Trophoblast cell (in vitro differentiated cells and primary cell): ENCODE measurements around the gene ETHE1.

ENCODE experiments used
- DNase-seq, 2 donors: peaks; one replicate each; pipeline ENCODE4 v3.0.0-alpha.2; 2016
- H2AFZ ChIP-seq: 2 replicates; pipeline ENCODE4 v1.6.1; 2013; ENCODE audit warnings: low read length, moderate library complexity, mild to moderate bottlenecking; ENCODE audit not compliant: insufficient read depth, poor library complexity
- H2AK5ac ChIP-seq: 2 replicates; pipeline ENCODE4 v1.6.1; 2013; ENCODE audit warnings: mild to moderate bottlenecking, low read length
- H2BK120ac ChIP-seq: 2 replicates; pipeline ENCODE4 v1.6.1; 2013; ENCODE audit warnings: low read length, mild to moderate bottlenecking, moderate library complexity; ENCODE audit not compliant: insufficient read depth, poor library complexity
- H2BK12ac ChIP-seq: 2 replicates; pipeline ENCODE4 v1.6.1; 2013; ENCODE audit warnings: mild to moderate bottlenecking, low read length, moderate library complexity
- H2BK5ac ChIP-seq: 2 replicates; pipeline ENCODE4 v1.6.1; 2013; ENCODE audit warnings: low read length, low read depth, moderate library complexity, mild to moderate bottlenecking; ENCODE audit not compliant: poor library complexity
- H3K14ac ChIP-seq: 2 replicates; pipeline ENCODE4 v1.6.1; 2013; ENCODE audit warnings: mild to moderate bottlenecking, low read length
- H3K18ac ChIP-seq: 2 replicates; pipeline ENCODE4 v1.6.1; 2013; ENCODE audit warnings: mild to moderate bottlenecking, low read length
- H3K23ac ChIP-seq: 2 replicates; pipeline ENCODE4 v1.6.1; 2013; ENCODE audit warnings: low read length
- H3K27ac ChIP-seq: 2 replicates; pipeline ENCODE4 v1.5.1; 2013; ENCODE audit warnings: low read depth, mild to moderate bottlenecking, inconsistent platforms, low read length, moderate library complexity
- H3K27me3 ChIP-seq: 2 replicates; pipeline ENCODE4 v1.6.1; 2013; ENCODE audit warnings: inconsistent platforms, mild to moderate bottlenecking, low read length, moderate library complexity; ENCODE audit not compliant: insufficient read depth
- H3K36me3 ChIP-seq, 2 experiments: 1 replicate in 1 of 2; 2 replicates in 1 of 2; pipeline ENCODE4 v1.6.1; 2013; ENCODE audit warnings: low read length in 2 of 2, mild to moderate bottlenecking in 2 of 2, moderate library complexity in 1 of 2; ENCODE audit not compliant: insufficient read depth in 2 of 2, control insufficient read depth in 1 of 2
- H3K4ac ChIP-seq: 2 replicates; pipeline ENCODE4 v1.6.1; 2013; ENCODE audit warnings: low read depth, mild to moderate bottlenecking, low read length, moderate library complexity
- H3K4me1 ChIP-seq, 2 experiments: 1 replicate in 1 of 2; 2 replicates in 1 of 2; pipeline ENCODE4 v1.6.1; 2013; ENCODE audit warnings: low read length in 2 of 2, mild to moderate bottlenecking in 2 of 2, moderate library complexity in 1 of 2; ENCODE audit not compliant: insufficient read depth in 2 of 2, control insufficient read depth in 1 of 2
- H3K4me2 ChIP-seq: 2 replicates; pipeline ENCODE4 v1.6.1; 2013; ENCODE audit warnings: inconsistent platforms, mild to moderate bottlenecking, low read length, moderate library complexity
- H3K4me3 ChIP-seq: 2 replicates; pipeline ENCODE4 v1.5.1; 2013; ENCODE audit warnings: mild to moderate bottlenecking, low read depth, low read length, inconsistent platforms
- H3K79me1 ChIP-seq: one replicate; pipeline ENCODE4 v1.6.1; 2013; ENCODE audit warnings: low read length
- H3K79me2 ChIP-seq: 2 replicates; pipeline ENCODE4 v1.6.1; 2013; ENCODE audit warnings: low read length, mild to moderate bottlenecking; ENCODE audit not compliant: control insufficient read depth, insufficient read depth, poor library complexity
- H3K9ac ChIP-seq: 2 replicates; pipeline ENCODE4 v1.6.1; 2013; ENCODE audit warnings: mild to moderate bottlenecking, low read length
- H3K9me3 ChIP-seq: 2 replicates; pipeline ENCODE4 v1.6.1; 2013; ENCODE audit warnings: low read depth, mild to moderate bottlenecking, control low read depth, inconsistent platforms, low read length; ENCODE audit not compliant: insufficient read depth
- H4K12ac ChIP-seq: 2 replicates; pipeline ENCODE4 v1.6.1; 2013; ENCODE audit warnings: low read depth, mild to moderate bottlenecking, low read length, moderate library complexity
- H4K8ac ChIP-seq: 2 replicates; pipeline ENCODE4 v1.6.1; 2013; ENCODE audit warnings: low read depth, mild to moderate bottlenecking, low read length, moderate library complexity
- H4K91ac ChIP-seq: one replicate; pipeline ENCODE4 v1.6.1; 2013; ENCODE audit warnings: low read depth, mild to moderate bottlenecking, low read length, moderate library complexity
- WGBS: extraction: QIAGEN DNeasy Blood & Tissue Kit; methylation state at CpG from one replicate; pipeline ENCODE4 v1.1.7; 2013; ENCODE audit warnings: missing lambda C conversion rate; ENCODE audit not compliant: insufficient read length, insufficient coverage; ENCODE audit errors: extremely low coverage; 5-methylcytosine and 5-hydroxymethylcytosine counted together

Gene ETHE1

DNA sequence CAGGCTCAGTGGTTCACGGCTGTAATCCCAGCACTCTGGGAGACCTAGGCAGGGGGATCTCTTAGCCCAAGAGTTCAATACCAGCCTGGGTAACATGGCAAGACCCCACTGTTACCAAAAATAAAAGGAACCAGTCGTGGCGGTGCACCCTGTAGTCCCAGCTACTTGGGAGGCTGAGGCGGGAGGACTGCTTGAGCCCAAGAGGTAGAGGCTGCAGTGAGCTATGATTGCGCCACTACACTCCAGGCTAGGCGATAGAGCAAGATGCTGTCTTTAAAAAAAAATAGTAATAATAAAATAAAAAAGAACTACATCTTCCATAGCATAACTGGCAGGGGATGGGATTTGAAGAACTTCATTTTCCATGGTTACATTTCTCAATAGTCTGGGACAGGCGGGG lies 64.6 kb downstream of the ETHE1 start:
- Histone ChIP-seq H3K9me3 (peaks cover 2% of the 10 kb centered on the region), H3K14ac (no peak overlapping the region), H2BK120ac (no peak overlapping the region), H2AFZ (no peak overlapping the region), H3K4ac (no peak overlapping the region), H3K23ac (no peak overlapping the region), H3K18ac (no peak overlapping the region), H3K9ac (no peak overlapping the region), H3K79me2 (peaks cover 2% of the 10 kb centered on the region), H3K4me3 (no peak overlapping the region), H4K8ac (no peak overlapping the region), H3K36me3 (no peaks in the 10 kb centered on the region), H3K4me1 (peaks cover 7 to 23% of the 10 kb centered on the region in 2 experiments), H4K91ac (no peak overlapping the region), H2BK5ac (no peak overlapping the region), H4K12ac (no peak overlapping the region), H3K4me2 (no peak overlapping the region), H3K79me1 (peaks cover 9% of the 10 kb centered on the region), H3K27ac (no peak overlapping the region), H2BK12ac (no peak overlapping the region), H2AK5ac (no peak overlapping the region), H3K27me3 (no peaks in the 10 kb centered on the region)
- no CpG with 5 or more reads among the region's 7 CpGs for WGBS
- no peak for DNase-seq

DNA sequence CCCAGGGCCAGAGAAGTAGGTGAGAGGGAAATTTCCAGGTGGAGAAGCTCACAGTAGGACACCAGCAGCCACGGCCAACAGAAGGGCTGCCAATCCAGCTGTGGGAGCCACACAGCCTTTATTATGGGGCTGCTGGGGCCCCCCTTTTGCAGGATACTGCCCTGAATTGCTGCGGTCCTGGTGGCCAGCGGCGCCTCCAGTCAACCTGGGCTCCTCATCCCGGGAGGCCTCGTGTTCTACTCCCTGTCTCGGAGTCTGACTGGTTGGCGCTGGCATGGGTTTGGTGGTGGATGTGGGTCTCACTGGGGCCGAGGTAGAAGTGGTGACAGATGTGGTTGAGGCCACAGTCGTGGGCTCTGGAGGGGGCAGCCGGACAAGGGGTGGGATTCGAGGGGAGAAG lies 65.7 kb downstream of the ETHE1 start:
- H4K12ac ChIP-seq = no peak overlapping the region
- H3K36me3 ChIP-seq = no peaks in the 10 kb centered on the region
- H3K18ac ChIP-seq = no peak overlapping the region
- no peak overlapping the region for H4K91ac ChIP-seq
- H3K79me1 ChIP-seq = peaks cover 9% of the 10 kb centered on the region
- H2BK12ac ChIP-seq = no peak overlapping the region
- H3K9ac ChIP-seq = no peak overlapping the region
- no peak overlapping the region for H4K8ac ChIP-seq
- no peak overlapping the region for H3K4me2 ChIP-seq
- H3K4ac ChIP-seq = no peak overlapping the region
- DNase-seq = no peak
- peaks cover 2% of the 10 kb centered on the region for H3K79me2 ChIP-seq
- WGBS = no CpG with 5 or more reads among the region's 12 CpGs
- H2AFZ ChIP-seq = no peak overlapping the region
- no peak overlapping the region for H2BK120ac ChIP-seq
- H2AK5ac ChIP-seq = no peak overlapping the region
- H3K27me3 ChIP-seq = no peaks in the 10 kb centered on the region
- no peak overlapping the region for H3K23ac ChIP-seq
- no peak overlapping the region for H2BK5ac ChIP-seq
- peaks cover 2% of the 10 kb centered on the region for H3K9me3 ChIP-seq
- no peak overlapping the region for H3K27ac ChIP-seq
- no peak overlapping the region for H3K4me3 ChIP-seq
- no peak overlapping the region for H3K14ac ChIP-seq
- peaks cover 7 to 23% of the 10 kb centered on the region in 2 experiments for H3K4me1 ChIP-seq

DNA sequence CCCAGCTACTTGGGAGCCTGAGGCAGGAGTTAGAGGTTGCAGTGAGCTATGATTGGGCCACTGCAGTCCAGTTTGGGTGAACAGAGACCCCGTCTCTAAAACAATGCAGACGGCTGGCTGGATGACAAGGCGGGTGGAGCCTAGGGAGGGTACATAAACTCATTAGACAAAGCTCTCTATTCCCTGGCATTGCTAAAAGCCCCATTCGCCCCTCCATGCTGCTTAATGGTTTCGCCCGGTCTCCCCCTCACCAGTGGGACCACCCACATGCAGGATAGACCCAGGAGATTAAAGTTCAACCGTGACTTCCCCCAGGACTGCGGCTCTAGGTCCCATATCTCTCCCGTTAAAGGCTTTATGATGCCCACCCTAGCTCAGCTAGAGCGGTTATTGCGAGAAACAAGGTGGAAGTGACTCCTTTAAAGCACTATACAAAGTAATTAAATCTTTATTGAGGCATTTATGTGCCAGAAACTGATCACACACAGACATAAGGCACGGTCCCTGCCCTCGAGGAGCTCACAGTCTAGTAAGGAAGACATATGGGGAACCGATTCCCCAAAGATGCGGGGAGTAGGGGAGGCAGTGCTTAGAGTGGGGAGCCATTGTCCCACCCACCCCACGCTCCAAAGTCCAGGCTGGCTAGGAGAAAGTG lies 66.5 kb downstream of the ETHE1 start:
- DNase-seq = no peak
- Histone ChIP-seq H3K18ac (no peak overlapping the region), H3K4me1 (peaks cover 4 to 20% of the 10 kb centered on the region in 2 experiments), H3K14ac (no peak overlapping the region), H3K27ac (no peak overlapping the region), H2BK12ac (no peak overlapping the region), H2AK5ac (no peak overlapping the region), H4K8ac (no peak overlapping the region), H2BK5ac (no peak overlapping the region), H3K4ac (no peak overlapping the region), H2AFZ (no peak overlapping the region), H3K79me2 (peaks cover 2% of the 10 kb centered on the region), H3K79me1 (peaks cover 9% of the 10 kb centered on the region), H3K4me2 (no peak overlapping the region), H2BK120ac (no peak overlapping the region), H3K27me3 (no peaks in the 10 kb centered on the region), H4K12ac (no peak overlapping the region), H3K9ac (no peak overlapping the region), H4K91ac (no peak overlapping the region), H3K36me3 (no peaks in the 10 kb centered on the region), H3K23ac (no peak overlapping the region), H3K4me3 (no peak overlapping the region), H3K9me3 (peaks cover 2% of the 10 kb centered on the region)
- no CpG with 5 or more reads among the region's 16 CpGs for WGBS

DNA sequence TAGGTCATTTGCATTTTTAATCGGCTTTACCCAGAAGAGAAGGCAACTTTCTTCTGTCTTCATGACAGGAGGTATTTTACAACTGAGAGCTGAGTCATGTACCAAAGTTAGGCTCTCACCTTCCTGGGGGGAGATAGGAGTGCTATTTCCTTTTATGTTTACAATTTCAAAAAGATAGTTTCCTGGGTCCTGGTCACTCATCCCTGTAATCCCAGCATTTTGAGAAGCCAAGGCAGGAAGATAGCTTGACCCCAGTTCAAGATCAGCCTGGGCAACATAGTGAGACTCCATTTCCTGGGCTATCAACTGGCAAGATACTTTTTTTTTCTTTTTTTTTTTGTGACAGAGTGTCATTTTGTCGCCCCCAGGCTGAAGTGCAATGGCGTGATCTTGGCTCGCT lies 69.2 kb downstream of the ETHE1 start:
- Histone ChIP-seq H3K23ac (no peak overlapping the region), H4K12ac (no peak overlapping the region), H4K91ac (no peak overlapping the region), H2BK120ac (no peak overlapping the region), H3K27me3 (no peaks in the 10 kb centered on the region), H3K14ac (no peak overlapping the region), H3K18ac (no peak overlapping the region), H3K27ac (no peak overlapping the region), H2BK5ac (no peak overlapping the region), H3K4me1 (peaks cover 0 to under 1% of the 10 kb centered on the region in 2 experiments), H3K79me1 (no peaks in the 10 kb centered on the region), H3K4ac (no peak overlapping the region), H3K9ac (no peak overlapping the region), H3K9me3 (peaks cover 2% of the 10 kb centered on the region), H4K8ac (no peak overlapping the region), H2AK5ac (no peak overlapping the region), H3K4me2 (no peak overlapping the region), H3K4me3 (no peak overlapping the region), H3K79me2 (no peaks in the 10 kb centered on the region), H2BK12ac (no peak overlapping the region), H2AFZ (no peak overlapping the region), H3K36me3 (no peaks in the 10 kb centered on the region)
- no peak for DNase-seq
- WGBS = no CpG with 5 or more reads among the region's 4 CpGs
